Upper lobe of left lung (tissue), 6 donors: ENCODE results near the gene CC2D2B. TPM values are rescaled to one million over a fixed set of nuclear protein-coding genes. Genes with fewer than 3 reads are reported as not detected.
"Not testable (repeated sequence)": the region's sequence is repeated elsewhere in the genome, so short reads cannot be mapped to it uniquely, and the experiment has no call there.

Experiments used
- ATAC-seq, 2 donors: fragments of 200-7000 bp; cut with Tn5 transposase; one replicate each; pipeline ENCODE4 v1.9.1; 2022; ENCODE audit warnings: mild to moderate bottlenecking in 2 of 2, moderate library complexity in 2 of 2; ENCODE audit not compliant: low FRiP score in 2 of 2
- DNase-seq, 2 donors: peaks; one replicate each; pipeline ENCODE4 v3.0.0-alpha.2; 2019 to 2020
- H3K27ac ChIP-seq, 4 donors: fragments of 200-600 bp; sonication (generic); one replicate each; pipeline ENCODE4 v1.5.1; 2016 to 2019
- H3K27me3 ChIP-seq, 4 donors: fragments of 200-600 bp; sonication (generic); one replicate each; pipeline ENCODE4 v1.5.1; 2017 to 2019
- H3K36me3 ChIP-seq, 4 donors: fragments of 200-600 bp; sonication (generic); one replicate each; pipeline ENCODE4 v1.5.1; 2016 to 2019
- H3K4me1 ChIP-seq, 4 donors: fragments of 200-600 bp; sonication (generic); one replicate each; pipeline ENCODE4 v1.5.1; 2018 to 2019
- H3K4me3 ChIP-seq, 4 donors: fragments of 200-600 bp; sonication (generic); one replicate each; pipeline ENCODE4 v1.5.1; 2017 to 2019; ENCODE audit warnings: mild to moderate bottlenecking in 2 of 4, moderate library complexity in 1 of 4
- H3K9me3 ChIP-seq, 4 donors: fragments of 200-600 bp; sonication (generic); one replicate each; pipeline ENCODE4 v1.5.1; 2018 to 2019
- EP300 ChIP-seq, 4 donors: sonication (generic); formaldehyde crosslinking; IDR thresholded peaks; one replicate each; pipeline ENCODE4 v1.5.1; 2017; ENCODE audit warnings: antibody characterized with exemption in 4 of 4, control low read depth in 2 of 4
- POLR2A ChIP-seq, 4 donors: fragments of 450-650 bp; IDR thresholded peaks; one replicate each; pipeline ENCODE4 v1.5.1; 2016 to 2017; ENCODE audit warnings: antibody characterized with exemption in 4 of 4, mild to moderate bottlenecking in 2 of 4
- POLR2AphosphoS5 ChIP-seq, 2 donors: sonication (generic); formaldehyde crosslinking; IDR thresholded peaks; one replicate each; pipeline ENCODE4 v1.5.1; 2017; ENCODE audit warnings: antibody characterized with exemption in 2 of 2
- WGBS, 2 donors: methylation state at CpG; one replicate each; pipeline ENCODE4 v1.1.5; 2017 to 2018; 5-methylcytosine and 5-hydroxymethylcytosine counted together
- total RNA-seq, 6 donors: library from RNA; depleted of rRNA in 4 of 6; stranded (reverse); fragments of >200 nt in 4 of 6; gene quantifications; one replicate each; pipeline versions ENCODE4 v1.1.0 to v1.2.1, GENCODE V29; 2016 to 2021
- TF ChIP-seq, protein P1 (sequence below), 6 experiments: fragments of 450-650 bp in 4 of 6; fragments of 200-600 bp in 2 of 6; sonication (generic) in 2 of 6; IDR thresholded peaks; one replicate each; pipeline ENCODE4 v1.5.1; 2016 to 2019; ENCODE audit warnings: antibody characterized with exemption in 6 of 6
- donor health status: DM: no; HTN: no; CAD: no; lungs with moderate emphysema.
- donor health status: DM: no; HTN: yes; CAD: no; lungs with severe emphysema.

CC2D2B gene
- total RNA-seq, 6 donors from 2014 or later, result 0.94 to 5.5 (median 4.1) TPM

DNA sequence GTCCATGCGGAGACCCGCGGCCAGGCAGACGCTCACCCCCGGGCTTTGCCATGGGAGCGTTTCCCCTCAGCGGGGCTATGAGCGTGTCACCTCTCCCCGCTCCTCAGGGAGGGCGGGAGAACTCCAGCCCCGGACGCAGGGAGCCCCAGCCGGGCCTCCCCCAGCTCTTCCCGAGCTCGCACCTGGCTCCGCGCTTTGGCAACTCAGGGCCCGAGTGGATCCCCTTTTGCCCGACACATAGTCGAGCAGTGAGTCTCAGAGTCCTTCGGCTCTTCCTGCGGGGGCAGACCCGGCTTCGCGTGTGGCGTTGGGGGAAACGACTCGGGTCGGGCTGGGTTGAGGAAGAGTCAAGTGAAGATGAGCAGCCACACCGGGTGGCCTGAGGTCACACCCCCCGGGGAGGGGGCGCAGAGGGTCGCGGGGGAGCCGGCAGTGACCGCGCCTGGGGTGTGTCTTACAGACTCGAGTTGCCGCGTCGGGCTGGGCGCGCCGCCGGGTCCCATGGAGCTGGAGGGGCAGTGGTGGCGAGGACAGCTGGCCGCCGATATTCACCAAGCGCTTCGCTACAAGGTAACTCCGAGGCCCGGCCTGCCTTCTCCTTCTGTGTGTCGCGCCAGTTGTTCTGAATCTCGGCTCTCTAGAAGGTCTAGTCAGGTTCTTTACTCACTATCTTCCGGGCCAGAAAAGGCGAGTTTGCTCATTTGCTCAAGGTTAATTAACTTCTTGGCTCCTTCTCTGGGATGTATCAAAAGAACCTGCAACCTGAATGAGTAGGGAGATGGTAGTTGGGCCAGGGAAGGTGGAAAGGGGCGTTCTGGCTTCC lies 136.3 kb downstream of the CC2D2B start:
- TF ChIP-seq POLR2A (IDR thresholded peaks at IDR 0.05) (no peak), EP300 (IDR thresholded peaks at IDR 0.05) (no peak), POLR2AphosphoS5 (IDR thresholded peaks at IDR 0.05) (no peak)
- TF ChIP-seq, protein P1, sequence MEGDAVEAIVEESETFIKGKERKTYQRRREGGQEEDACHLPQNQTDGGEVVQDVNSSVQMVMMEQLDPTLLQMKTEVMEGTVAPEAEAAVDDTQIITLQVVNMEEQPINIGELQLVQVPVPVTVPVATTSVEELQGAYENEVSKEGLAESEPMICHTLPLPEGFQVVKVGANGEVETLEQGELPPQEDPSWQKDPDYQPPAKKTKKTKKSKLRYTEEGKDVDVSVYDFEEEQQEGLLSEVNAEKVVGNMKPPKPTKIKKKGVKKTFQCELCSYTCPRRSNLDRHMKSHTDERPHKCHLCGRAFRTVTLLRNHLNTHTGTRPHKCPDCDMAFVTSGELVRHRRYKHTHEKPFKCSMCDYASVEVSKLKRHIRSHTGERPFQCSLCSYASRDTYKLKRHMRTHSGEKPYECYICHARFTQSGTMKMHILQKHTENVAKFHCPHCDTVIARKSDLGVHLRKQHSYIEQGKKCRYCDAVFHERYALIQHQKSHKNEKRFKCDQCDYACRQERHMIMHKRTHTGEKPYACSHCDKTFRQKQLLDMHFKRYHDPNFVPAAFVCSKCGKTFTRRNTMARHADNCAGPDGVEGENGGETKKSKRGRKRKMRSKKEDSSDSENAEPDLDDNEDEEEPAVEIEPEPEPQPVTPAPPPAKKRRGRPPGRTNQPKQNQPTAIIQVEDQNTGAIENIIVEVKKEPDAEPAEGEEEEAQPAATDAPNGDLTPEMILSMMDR (IDR thresholded peaks at IDR 0.05), result no peak
- Histone ChIP-seq H3K4me1 (peaks cover 4 to 33% (median 12%) of the 10 kb centered on the region in 4 donors), H3K27ac (peak overlapping the region; percentile 79 to 94 (median 90)), H3K4me3 (peak overlapping the region; percentile 74 to 90 (median 80)), H3K36me3 (no peaks in the 10 kb centered on the region), H3K9me3 (no peaks in the 10 kb centered on the region), H3K27me3 (no peaks in the 10 kb centered on the region)
- DNase-seq (peak; percentile 56 to 93), ATAC-seq (peak; percentile 73 to 76)
- WGBS, 2 donors, result 1 to 5% methylated on average over 11 to 49 of the region's 58 CpGs

DNA sequence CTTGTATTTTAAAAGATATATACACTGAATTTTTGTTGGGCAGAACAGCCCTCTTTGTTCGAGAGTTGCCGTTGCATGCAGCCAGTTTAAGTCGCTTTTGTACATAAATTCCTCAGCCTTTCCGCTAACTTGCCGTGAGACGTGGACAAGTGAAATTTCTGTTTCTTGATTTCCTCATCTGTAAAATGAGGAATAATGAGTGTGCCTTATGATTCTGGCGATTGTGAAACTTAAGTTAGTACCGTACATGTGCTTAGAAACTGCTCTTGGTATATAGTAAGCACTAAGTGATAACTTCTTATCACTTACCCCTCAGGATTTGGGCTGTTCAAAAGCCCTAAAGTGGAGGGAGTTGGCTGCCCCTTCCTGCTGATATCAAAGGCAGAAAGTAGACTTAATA lies 137.0 kb downstream of the CC2D2B start:
- H3K36me3 ChIP-seq, result no peaks in the 10 kb centered on the region
- TF ChIP-seq, protein P1 (IDR thresholded peaks at IDR 0.05), result no peak
- no peak for TF ChIP-seq POLR2A (IDR thresholded peaks at IDR 0.05)
- TF ChIP-seq POLR2AphosphoS5 (IDR thresholded peaks at IDR 0.05), result no peak
- no peak for TF ChIP-seq EP300 (IDR thresholded peaks at IDR 0.05)
- H3K27ac ChIP-seq, result peak overlapping the region; percentile 79 to 94 (median 90)
- WGBS, 2 donors, result 16 to 26% methylated on average over 8 of the region's 8 CpGs
- no peaks in the 10 kb centered on the region for H3K27me3 ChIP-seq
- H3K4me1 ChIP-seq, result peaks cover 4 to 33% (median 12%) of the 10 kb centered on the region in 4 donors
- ATAC-seq, result no peak
- no peaks in the 10 kb centered on the region for H3K9me3 ChIP-seq
- H3K4me3 ChIP-seq, result peak overlapping the region; percentile 74 to 90 (median 80)
- DNase-seq, result no peak

DNA sequence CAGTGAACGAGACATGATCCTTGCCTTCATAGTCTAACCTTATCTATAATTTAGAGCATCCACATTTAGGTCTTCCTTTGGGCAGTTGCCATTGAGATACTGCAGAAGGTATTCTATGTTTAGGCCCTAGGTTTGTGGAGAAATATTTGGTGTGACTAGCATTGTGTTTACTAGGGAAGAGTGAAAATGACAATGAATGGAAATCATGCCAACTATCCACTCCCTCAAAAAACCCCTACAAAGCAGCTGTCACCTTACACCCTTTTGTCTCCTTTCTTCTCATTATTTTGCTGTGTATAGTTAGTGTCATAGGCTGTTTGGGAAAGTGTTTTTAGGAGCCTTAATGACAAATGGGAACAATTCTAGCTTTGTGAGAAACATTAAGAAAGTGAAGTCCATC lies 138.8 kb downstream of the CC2D2B start:
- no peak for ATAC-seq
- WGBS, 2 donors, result 81 to 97% methylated on average over 1 of the region's 1 CpG
- Histone ChIP-seq H3K9me3 (no peaks in the 10 kb centered on the region), H3K4me1 (peaks cover 4 to 33% (median 12%) of the 10 kb centered on the region in 4 donors), H3K4me3 (no peak overlapping the region), H3K27ac (no peak overlapping the region), H3K36me3 (peaks cover 0 to 4% (median under 1%) of the 10 kb centered on the region in 4 donors), H3K27me3 (no peaks in the 10 kb centered on the region)
- DNase-seq, result no peak
- TF ChIP-seq, protein P1 (IDR thresholded peaks at IDR 0.05), result no peak
- TF ChIP-seq EP300 (IDR thresholded peaks at IDR 0.05), result no peak
- TF ChIP-seq POLR2A (IDR thresholded peaks at IDR 0.05), result no peak
- no peak for TF ChIP-seq POLR2AphosphoS5 (IDR thresholded peaks at IDR 0.05)

DNA sequence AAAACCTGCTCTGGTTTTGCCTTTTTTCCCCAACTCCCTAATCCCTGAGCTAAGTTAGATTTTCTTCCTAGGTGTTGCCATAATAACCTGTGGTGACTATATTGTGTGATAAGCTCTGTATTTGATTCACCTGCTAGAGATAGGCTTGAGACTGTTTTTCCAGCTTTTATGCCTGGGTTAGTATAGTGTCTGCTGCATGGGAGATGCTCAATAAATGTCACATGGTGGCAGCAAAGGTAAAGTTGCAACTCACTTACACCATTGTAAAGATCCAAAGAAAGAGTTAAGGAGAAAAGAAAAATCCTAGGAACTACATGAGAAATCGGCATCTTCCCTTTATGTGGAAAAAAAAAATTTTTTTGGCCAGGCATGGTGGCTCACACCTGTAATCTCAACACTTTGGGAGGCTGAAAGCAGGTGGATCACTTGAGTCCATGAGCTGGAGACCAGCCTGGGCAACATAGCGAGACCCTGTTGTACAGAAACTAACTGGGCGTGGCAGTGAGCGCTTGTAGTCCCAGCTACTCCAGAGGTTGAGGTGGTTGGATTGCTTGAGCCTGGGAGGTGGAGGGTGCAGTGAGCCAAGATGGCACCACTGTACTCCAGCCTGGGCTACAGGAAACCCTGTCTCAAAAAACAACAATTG lies 139.4 kb downstream of the CC2D2B start:
- ATAC-seq, result no peak
- no peaks in the 10 kb centered on the region for H3K27me3 ChIP-seq
- H3K27ac ChIP-seq, result no peak overlapping the region
- no peaks in the 10 kb centered on the region for H3K9me3 ChIP-seq
- no peak overlapping the region for H3K4me3 ChIP-seq
- WGBS, 2 donors, result 87 to 88% methylated on average over 4 of the region's 4 CpGs
- DNase-seq, result no peak
- TF ChIP-seq EP300 (IDR thresholded peaks at IDR 0.05) (no peak), POLR2AphosphoS5 (IDR thresholded peaks at IDR 0.05) (no peak), POLR2A (IDR thresholded peaks at IDR 0.05) (no peak)
- TF ChIP-seq, protein P1 (IDR thresholded peaks at IDR 0.05), result no peak
- peaks cover 4 to 33% (median 12%) of the 10 kb centered on the region in 4 donors for H3K4me1 ChIP-seq
- peaks cover 0 to 4% (median 2%) of the 10 kb centered on the region in 4 donors for H3K36me3 ChIP-seq

DNA sequence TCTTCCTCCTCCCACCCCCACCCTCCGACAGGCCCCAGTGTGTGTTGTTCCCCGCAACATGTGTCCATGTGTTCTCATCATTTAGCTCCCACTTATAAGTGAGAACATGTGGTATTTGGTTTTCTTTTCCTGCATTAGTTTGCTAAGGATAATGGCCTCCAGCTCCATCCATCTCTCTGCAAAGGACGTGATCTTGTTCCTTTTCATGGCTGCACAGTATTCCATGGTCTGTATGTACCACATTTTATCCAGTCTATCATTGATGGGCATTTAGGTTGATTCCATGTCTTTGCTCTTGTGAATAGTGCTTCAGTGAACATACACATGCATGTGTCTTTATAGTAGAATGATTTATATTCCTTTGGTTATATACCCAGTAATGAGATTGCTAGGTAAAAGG lies 140.2 kb downstream of the CC2D2B start:
- not testable (repeated sequence) for H3K9me3 ChIP-seq, DNase-seq, ATAC-seq, H3K4me3 ChIP-seq, H3K27ac ChIP-seq, H3K27me3 ChIP-seq, H3K36me3 ChIP-seq
- 89 to 95% methylated on average over 3 of the region's 3 CpGs for WGBS, 2 donors
- H3K4me1 ChIP-seq, result peaks cover under 1 to 28% (median 10%) of the 10 kb centered on the region in 4 donors
